ENCODE measurements around the gene SUV39H1.

DNA sequence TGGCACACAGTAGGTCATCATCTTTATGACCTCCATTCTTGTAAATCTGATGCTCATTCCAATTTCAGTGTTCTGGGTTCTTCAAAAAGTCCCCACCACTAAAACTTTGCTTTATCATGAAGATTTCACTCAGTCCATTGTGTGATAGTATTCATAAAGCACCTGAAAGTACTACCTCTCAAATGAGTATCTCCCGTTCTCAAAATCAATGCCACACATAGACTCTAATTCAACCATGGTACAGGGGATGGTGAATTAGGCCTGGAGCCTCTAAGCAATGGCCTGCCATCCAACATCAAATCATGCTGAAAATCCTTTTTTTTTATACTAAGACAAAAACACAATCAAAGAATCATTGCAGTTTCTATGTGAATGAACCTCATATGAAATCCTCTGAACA, 32.4 kb upstream of the SUV39H1 start:
- TF ChIP-seq ZNF354C (tag by site-specific recombination; IDR thresholded peaks at IDR 0.05; ENCODE audit: borderline replicate concordance, low read depth) (no peak), KLF16 (tag by site-specific recombination; IDR thresholded peaks at IDR 0.05) (no peak), ZNF394 (tag by site-specific recombination; IDR thresholded peaks at IDR 0.05; ENCODE audit: borderline replicate concordance) (no peak), ZNF292 (tag by site-specific recombination; IDR thresholded peaks at IDR 0.05; ENCODE audit: borderline replicate concordance, low read depth) (no peak), ZNF624 (tag by site-specific recombination; IDR thresholded peaks at IDR 0.05) (no peak), ZBTB17 (tag by site-specific recombination; IDR thresholded peaks at IDR 0.05) (no peak), ZFP41 (tag by site-specific recombination; IDR thresholded peaks at IDR 0.05; ENCODE audit: borderline replicate concordance) (no peak), ZFP37 (tag by site-specific recombination; IDR thresholded peaks at IDR 0.05) (no peak), ZNF24 (tag by site-specific recombination; IDR thresholded peaks at IDR 0.05) (no peak), ZNF274 (IDR thresholded peaks at IDR 0.05; ENCODE audit: low read length) (no peak), ZNF274 (tag by site-specific recombination; IDR thresholded peaks at IDR 0.05; ENCODE audit: borderline replicate concordance) (no peak)
- TF ChIP-seq, protein P1, sequence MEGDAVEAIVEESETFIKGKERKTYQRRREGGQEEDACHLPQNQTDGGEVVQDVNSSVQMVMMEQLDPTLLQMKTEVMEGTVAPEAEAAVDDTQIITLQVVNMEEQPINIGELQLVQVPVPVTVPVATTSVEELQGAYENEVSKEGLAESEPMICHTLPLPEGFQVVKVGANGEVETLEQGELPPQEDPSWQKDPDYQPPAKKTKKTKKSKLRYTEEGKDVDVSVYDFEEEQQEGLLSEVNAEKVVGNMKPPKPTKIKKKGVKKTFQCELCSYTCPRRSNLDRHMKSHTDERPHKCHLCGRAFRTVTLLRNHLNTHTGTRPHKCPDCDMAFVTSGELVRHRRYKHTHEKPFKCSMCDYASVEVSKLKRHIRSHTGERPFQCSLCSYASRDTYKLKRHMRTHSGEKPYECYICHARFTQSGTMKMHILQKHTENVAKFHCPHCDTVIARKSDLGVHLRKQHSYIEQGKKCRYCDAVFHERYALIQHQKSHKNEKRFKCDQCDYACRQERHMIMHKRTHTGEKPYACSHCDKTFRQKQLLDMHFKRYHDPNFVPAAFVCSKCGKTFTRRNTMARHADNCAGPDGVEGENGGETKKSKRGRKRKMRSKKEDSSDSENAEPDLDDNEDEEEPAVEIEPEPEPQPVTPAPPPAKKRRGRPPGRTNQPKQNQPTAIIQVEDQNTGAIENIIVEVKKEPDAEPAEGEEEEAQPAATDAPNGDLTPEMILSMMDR (tag by site-specific recombination; IDR thresholded peaks at IDR 0.05), result no peak
- TF ChIP-seq, protein P2, sequence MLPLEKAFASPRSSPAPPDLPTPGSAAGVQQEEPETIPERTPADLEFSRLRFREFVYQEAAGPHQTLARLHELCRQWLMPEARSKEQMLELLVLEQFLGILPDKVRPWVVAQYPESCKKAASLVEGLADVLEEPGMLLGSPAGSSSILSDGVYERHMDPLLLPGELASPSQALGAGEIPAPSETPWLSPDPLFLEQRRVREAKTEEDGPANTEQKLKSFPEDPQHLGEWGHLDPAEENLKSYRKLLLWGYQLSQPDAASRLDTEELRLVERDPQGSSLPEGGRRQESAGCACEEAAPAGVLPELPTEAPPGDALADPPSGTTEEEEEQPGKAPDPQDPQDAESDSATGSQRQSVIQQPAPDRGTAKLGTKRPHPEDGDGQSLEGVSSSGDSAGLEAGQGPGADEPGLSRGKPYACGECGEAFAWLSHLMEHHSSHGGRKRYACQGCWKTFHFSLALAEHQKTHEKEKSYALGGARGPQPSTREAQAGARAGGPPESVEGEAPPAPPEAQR (tag by site-specific recombination; IDR thresholded peaks at IDR 0.05), result no peak
- TF ChIP-seq, protein P3, sequence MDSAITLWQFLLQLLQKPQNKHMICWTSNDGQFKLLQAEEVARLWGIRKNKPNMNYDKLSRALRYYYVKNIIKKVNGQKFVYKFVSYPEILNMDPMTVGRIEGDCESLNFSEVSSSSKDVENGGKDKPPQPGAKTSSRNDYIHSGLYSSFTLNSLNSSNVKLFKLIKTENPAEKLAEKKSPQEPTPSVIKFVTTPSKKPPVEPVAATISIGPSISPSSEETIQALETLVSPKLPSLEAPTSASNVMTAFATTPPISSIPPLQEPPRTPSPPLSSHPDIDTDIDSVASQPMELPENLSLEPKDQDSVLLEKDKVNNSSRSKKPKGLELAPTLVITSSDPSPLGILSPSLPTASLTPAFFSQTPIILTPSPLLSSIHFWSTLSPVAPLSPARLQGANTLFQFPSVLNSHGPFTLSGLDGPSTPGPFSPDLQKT (IDR thresholded peaks at IDR 0.05; ENCODE audit: borderline replicate concordance, low read depth, low read length), result no peak
